ENCODE results near the gene VPS9D1.

VPS9D1 gene

GRCh38 chr16:89712274-89712781, 8.4 kb downstream of the VPS9D1 start:
- H3K27ac ChIP-seq, result peak overlapping the region; percentile 80
- TF ChIP-seq ZFX (IDR thresholded peaks at IDR 0.05) (no peak), CTCF (conservative IDR thresholded peaks at IDR 0.05) (no peak)

- peak; percentile 60; the same call in 1 of the 2 replicates for TF ChIP-seq ZFX (IDR thresholded peaks at IDR 0.05)
- TF ChIP-seq CTCF (conservative IDR thresholded peaks at IDR 0.05), result no peak
- peak overlapping the region; percentile 80 for H3K27ac ChIP-seq
Measured at GRCh38 chr16:89711601-89712273, 9.0 kb downstream of the VPS9D1 start.

GRCh38 chr16:89710709-89711564, 9.8 kb downstream of the VPS9D1 start:
- H3K27ac ChIP-seq, result no peak overlapping the region; the same call in 1 of the 2 replicates
- TF ChIP-seq ZFX (IDR thresholded peaks at IDR 0.05), result no peak
- no peak for TF ChIP-seq CTCF (conservative IDR thresholded peaks at IDR 0.05)

- TF ChIP-seq ZFX (IDR thresholded peaks at IDR 0.05) (no peak), CTCF (conservative IDR thresholded peaks at IDR 0.05) (no peak)
- H3K27ac ChIP-seq, result no peak overlapping the region
Measured at GRCh38 chr16:89709716-89710432, 10.8 kb downstream of the VPS9D1 start.

GRCh38 chr16:89709166-89709565, 11.5 kb downstream of the VPS9D1 start:
- no peak for TF ChIP-seq CTCF (conservative IDR thresholded peaks at IDR 0.05)
- TF ChIP-seq ZFX (IDR thresholded peaks at IDR 0.05), result no peak

GRCh38 chr16:89708481-89708931, 12.2 kb downstream of the VPS9D1 start:
- no peak overlapping the region for H3K27ac ChIP-seq
- TF ChIP-seq ZFX (IDR thresholded peaks at IDR 0.05), result no peak
- no peak for TF ChIP-seq CTCF (conservative IDR thresholded peaks at IDR 0.05)

More at GRCh38 chr16:89709166-89709565, 11.5 kb downstream of the VPS9D1 start:
- no peak overlapping the region for H3K27ac ChIP-seq

All from C4-2B (cell line).